HCT116 (cell line): Measurements from ENCODE around the gene EDEM1. TPM values are rescaled to one million over a fixed set of nuclear protein-coding genes. Genes with fewer than 3 reads are reported as not detected.

Experiments used
- ATAC-seq: fragments of 200-7000 bp; cut with Tn5 transposase; 2 replicates; pipeline ENCODE4 v1.9.1; 2020; ENCODE audit warnings: mild to moderate bottlenecking, moderate library complexity
- BruUV-seq: library from RNA; stranded (reverse); fragments of 400-500 nt; replicated peaks from 2 replicates; lab custom pipeline; 2021; lab: Mats Ljungman, UMichigan
- CTCF ChIA-PET: fragments of 300-600 bp; sonication (Branson Sonifier 250); formaldehyde crosslinking; loops from one replicate; lab custom pipeline; 2021; ENCODE audit warnings: antibody characterized with exemption; lab: Charles Lee
- POLR2A ChIA-PET: fragments of 300-600, 350-600 bp; sonication (Branson Sonifier 250); formaldehyde crosslinking; loops from one replicate; lab custom pipeline; 2021; ENCODE audit warnings: antibody characterized with exemption; lab: Charles Lee
- RAD21 ChIA-PET, 2 experiments: fragments of 300-600 bp; sonication (Branson Sonifier 250); formaldehyde crosslinking; loops; one replicate each; lab custom pipeline; 2023; ENCODE audit warnings: low total read pairs in 2 of 2; ENCODE audit not compliant: uncharacterized antibody in 2 of 2, unreplicated experiment in 2 of 2, low non-redundant PET in 1 of 2; lab: Charles Lee
- DNase-seq: peaks from one replicate; pipeline ENCODE4 v3.0.0-alpha.2; 2010; ENCODE audit warnings: low read depth, low spot score
- H2AFZ ChIP-seq: fragments of 200-600 bp; shearing (Covaris generic), sonication (generic); 2 replicates; pipeline ENCODE4 v1.6.1; 2017; ENCODE audit warnings: low read depth, mixed run types, mixed read lengths, antibody characterized with exemption, low read length; ENCODE audit not compliant: poor library complexity, severe bottlenecking
- H3K27ac ChIP-seq: 2 replicates; pipeline ENCODE4 v1.5.1; 2012; ENCODE audit warnings: low read depth, low read length
- H3K27me3 ChIP-seq: fragments of 200-600 bp; sonication (generic); 2 replicates; pipeline ENCODE4 v1.6.1; 2016; ENCODE audit warnings: mixed run types, low read length, mixed read lengths; ENCODE audit not compliant: insufficient read depth
- H3K36me3 ChIP-seq, 2 experiments: fragments of 200-500 bp in 1 of 2; fragments of 200-600 bp in 1 of 2; sonication (Bioruptor generic) in 1 of 2; sonication (generic) in 1 of 2; 2 replicates each; pipeline versions ENCODE4 v1.5.1 to v1.6.1; 2014 to 2016; ENCODE audit warnings: low read length in 2 of 2, inconsistent platforms in 1 of 2, mixed read lengths in 1 of 2, mixed run types in 1 of 2; ENCODE audit not compliant: insufficient read depth in 2 of 2, control insufficient read depth in 1 of 2
- H3K4me1 ChIP-seq, 2 experiments: fragments of 200-600 bp in 1 of 2; sonication (generic) in 1 of 2; 2 replicates each; pipeline versions ENCODE4 v1.5.1 to v1.6.1; 2012 to 2017; ENCODE audit warnings: low read length in 2 of 2, inconsistent platforms in 1 of 2, mild to moderate bottlenecking in 1 of 2, mixed read lengths in 1 of 2, mixed run types in 1 of 2, moderate library complexity in 1 of 2; ENCODE audit not compliant: insufficient read depth in 2 of 2, control insufficient read depth in 1 of 2
- H3K4me2 ChIP-seq: fragments of 200-600 bp; sonication (generic); 2 replicates; pipeline ENCODE4 v1.6.1; 2017; ENCODE audit warnings: mixed run types, low read length, mixed read lengths
- H3K4me3 ChIP-seq, 2 experiments: fragments of 200-600 bp in 1 of 2; sonication (generic) in 1 of 2; replicated peaks in 1 of 2; 2 replicates each; pipeline ENCODE4 v1.5.1; 2011 to 2016; ENCODE audit warnings: low read length in 2 of 2, control low read depth in 1 of 2, low read depth in 1 of 2, mild to moderate bottlenecking in 1 of 2, mixed read lengths in 1 of 2, mixed run types in 1 of 2
- H3K79me2 ChIP-seq: fragments of 200-600 bp; sonication (generic); 2 replicates; pipeline ENCODE4 v1.6.1; 2017; ENCODE audit warnings: mild to moderate bottlenecking, mixed run types, low read length, moderate library complexity, mixed read lengths; ENCODE audit not compliant: insufficient read depth
- H3K9ac ChIP-seq: fragments of 200-600 bp; sonication (generic); 2 replicates; pipeline ENCODE4 v1.6.1; 2016; ENCODE audit warnings: low read length, mixed read lengths
- H3K9me2 ChIP-seq: fragments of 200-600 bp; sonication (generic), shearing (Covaris generic); 2 replicates; pipeline ENCODE4 v1.6.1; 2017; ENCODE audit warnings: mixed run types, mild to moderate bottlenecking, moderate library complexity; ENCODE audit not compliant: insufficient read depth
- H3K9me3 ChIP-seq, 2 experiments: fragments of 200-500 bp in 1 of 2; fragments of 200-600 bp in 1 of 2; sonication (Bioruptor generic) in 1 of 2; sonication (generic) in 1 of 2; 2 replicates each; pipeline ENCODE4 v1.6.1; 2014 to 2017; ENCODE audit warnings: low read length in 2 of 2, mixed read lengths in 2 of 2, inconsistent platforms in 1 of 2, low read depth in 1 of 2, mild to moderate bottlenecking in 1 of 2, mixed run types in 1 of 2, moderate library complexity in 1 of 2; ENCODE audit not compliant: control insufficient read depth in 1 of 2, insufficient read depth in 1 of 2
- H4K20me1 ChIP-seq: fragments of 200-600 bp; sonication (generic), shearing (Covaris generic); 2 replicates; pipeline ENCODE4 v1.6.1; 2017; ENCODE audit warnings: mixed run types, mild to moderate bottlenecking, moderate library complexity; ENCODE audit not compliant: insufficient read depth
- CBX3 ChIP-seq: IDR thresholded peaks from 2 replicates; pipeline ENCODE4 v1.6.1; 2012; ENCODE audit warnings: low read depth
- CEBPB ChIP-seq: IDR thresholded peaks from 2 replicates; pipeline ENCODE4 v1.6.1; 2012; ENCODE audit warnings: low read depth
- CTCF ChIP-seq, 3 experiments: fragments of 200-600 bp in 1 of 3; sonication (generic) in 1 of 3; IDR thresholded peaks in 2 of 3; conservative IDR thresholded peaks in 1 of 3; 2 replicates each; pipeline ENCODE4 v1.5.1; 2012 to 2017; ENCODE audit warnings: low read depth in 2 of 3, low read length in 2 of 3, antibody characterized with exemption in 1 of 3, borderline replicate concordance in 1 of 3, control low read depth in 1 of 3, mild to moderate bottlenecking in 1 of 3, mixed read lengths in 1 of 3, mixed run types in 1 of 3, moderate library complexity in 1 of 3; ENCODE audit not compliant: insufficient read depth in 1 of 3
- EGR1 ChIP-seq: IDR thresholded peaks from 2 replicates; pipeline ENCODE4 v1.6.1; 2012; ENCODE audit warnings: low read depth
- ELF1 ChIP-seq: IDR thresholded peaks from 2 replicates; pipeline ENCODE4 v1.6.1; 2012; ENCODE audit warnings: low read depth, borderline replicate concordance
- EZH2phosphoT487 ChIP-seq: fragments of 200-600 bp; IDR thresholded peaks from 2 replicates; pipeline ENCODE4 v1.6.1; 2018; ENCODE audit warnings: antibody characterized with exemption, borderline replicate concordance
- JUND ChIP-seq: IDR thresholded peaks from 2 replicates; pipeline ENCODE4 v1.6.1; 2012
- MAX ChIP-seq: IDR thresholded peaks from 2 replicates; pipeline ENCODE4 v1.6.1; 2012
- POLR2AphosphoS5 ChIP-seq: IDR thresholded peaks from 2 replicates; pipeline ENCODE4 v1.6.1; 2011; ENCODE audit warnings: mild to moderate bottlenecking, low read depth, low read length, moderate library complexity
- RAD21 ChIP-seq: IDR thresholded peaks from 2 replicates; pipeline ENCODE4 v1.6.1; 2012; ENCODE audit warnings: low read depth, mild to moderate bottlenecking
- REST ChIP-seq: IDR thresholded peaks from 2 replicates; pipeline ENCODE4 v1.6.1; 2012; ENCODE audit warnings: low read depth
- SP1 ChIP-seq: IDR thresholded peaks from 2 replicates; pipeline ENCODE4 v1.6.1; 2012; ENCODE audit warnings: low read depth
- SRF ChIP-seq: IDR thresholded peaks from 2 replicates; pipeline ENCODE4 v1.6.1; 2012; ENCODE audit warnings: low read depth
- TCF7L2 ChIP-seq: IDR thresholded peaks from 2 replicates; pipeline ENCODE4 v1.7.0; 2011; ENCODE audit warnings: borderline replicate concordance, inconsistent platforms; ENCODE audit not compliant: insufficient read depth, insufficient read length; ENCODE audit errors: extremely low read depth
- YY1 ChIP-seq: IDR thresholded peaks from 2 replicates; pipeline ENCODE4 v1.6.1; 2011; ENCODE audit warnings: low read length, low read depth, moderate library complexity, mild to moderate bottlenecking; ENCODE audit not compliant: insufficient replicate concordance; ENCODE audit errors: extremely low read depth
- ZNF274 ChIP-seq: fragments of 200-500 bp; sonication (Bioruptor generic); IDR thresholded peaks from 2 replicates; pipeline ENCODE4 v1.6.1; 2014; ENCODE audit warnings: mild to moderate bottlenecking, low read depth, low read length, inconsistent platforms
- intact Hi-C: fragments of 100-400 bp; cut with micrococcal nuclease; formaldehyde crosslinking; loops from 2 replicates; pipeline ENCODE4 v1.10.0; 2022
- total RNA-seq: library from RNA; stranded (reverse); gene quantifications from one replicate; pipeline ENCODE4 v1.2.1, GENCODE V29; 2021; ENCODE audit not compliant: unreplicated experiment

Gene EDEM1
- total RNA-seq, 1 experiment from 2014 or later, result 23.7 TPM

- Histone ChIP-seq H2AFZ (no peak overlapping the region), H3K9me2 (no peaks in the 10 kb centered on the region), H3K4me2 (no peak overlapping the region), H4K20me1 (no peaks in the 10 kb centered on the region), H3K9me3 (no peaks in the 10 kb centered on the region), H3K4me1 (no peaks in the 10 kb centered on the region), H3K79me2 (no peaks in the 10 kb centered on the region), H3K36me3 (no peaks in the 10 kb centered on the region), H3K4me3 (no peak overlapping the region), H3K27me3 (no peaks in the 10 kb centered on the region), H3K9ac (no peak overlapping the region), H3K27ac (no peak overlapping the region)
- no peak for ATAC-seq
- no peak for TF ChIP-seq SRF
- no peak for TF ChIP-seq YY1
- no peak for TF ChIP-seq RAD21
- TF ChIP-seq ZNF274, result no peak
- TF ChIP-seq CBX3, result no peak
- no peak for TF ChIP-seq EGR1
- no peak for TF ChIP-seq ELF1
- TF ChIP-seq REST, result no peak
- no peak for TF ChIP-seq CEBPB
- no peak for TF ChIP-seq SP1
- TF ChIP-seq CTCF (IDR thresholded peaks at IDR 0.05 in 2 of 3, conservative IDR thresholded peaks at IDR 0.05 in 1 of 3; ENCODE audit: borderline replicate concordance in 1 of 3, insufficient read depth in 1 of 3, low read depth in 2 of 3, low read length in 2 of 3), result no peak
- TF ChIP-seq TCF7L2, result no peak
- TF ChIP-seq EZH2phosphoT487, result no peak
- no peak for TF ChIP-seq POLR2AphosphoS5
- no peak for TF ChIP-seq MAX
- TF ChIP-seq JUND, result no peak
- CTCF ChIA-PET, result interaction anchor here (0.9 kb wide), 1 partner anchor 8 kb away, joined by 3 read pairs; no protein-coding TSS in a partner anchor
- DNase-seq, result no peak
- POLR2A ChIA-PET, result no interaction called here
- RAD21 ChIA-PET, result no interaction called here
- BruUV-seq, result no TSS peak
- intact Hi-C loops, result no loop called here
These were observed 67.0 kb downstream of the EDEM1 start for GRCh38 chr3:5254281-5255048.
